NCI-H345 treated with DMSO at 0.1 percent for 48 hours (cell line): Measurements from ENCODE around the gene MCTP2.

Source experiments
- DNase-seq: peaks from one replicate; lab custom pipeline; 2025; ENCODE audit not compliant: unreplicated experiment; lab: John Stamatoyannopoulos, UW

The MCTP2 gene

GRCh38 chr15:94262201-94262600 lies 30.8 kb downstream of the MCTP2 start:
- DNase-seq = no peak

DNA sequence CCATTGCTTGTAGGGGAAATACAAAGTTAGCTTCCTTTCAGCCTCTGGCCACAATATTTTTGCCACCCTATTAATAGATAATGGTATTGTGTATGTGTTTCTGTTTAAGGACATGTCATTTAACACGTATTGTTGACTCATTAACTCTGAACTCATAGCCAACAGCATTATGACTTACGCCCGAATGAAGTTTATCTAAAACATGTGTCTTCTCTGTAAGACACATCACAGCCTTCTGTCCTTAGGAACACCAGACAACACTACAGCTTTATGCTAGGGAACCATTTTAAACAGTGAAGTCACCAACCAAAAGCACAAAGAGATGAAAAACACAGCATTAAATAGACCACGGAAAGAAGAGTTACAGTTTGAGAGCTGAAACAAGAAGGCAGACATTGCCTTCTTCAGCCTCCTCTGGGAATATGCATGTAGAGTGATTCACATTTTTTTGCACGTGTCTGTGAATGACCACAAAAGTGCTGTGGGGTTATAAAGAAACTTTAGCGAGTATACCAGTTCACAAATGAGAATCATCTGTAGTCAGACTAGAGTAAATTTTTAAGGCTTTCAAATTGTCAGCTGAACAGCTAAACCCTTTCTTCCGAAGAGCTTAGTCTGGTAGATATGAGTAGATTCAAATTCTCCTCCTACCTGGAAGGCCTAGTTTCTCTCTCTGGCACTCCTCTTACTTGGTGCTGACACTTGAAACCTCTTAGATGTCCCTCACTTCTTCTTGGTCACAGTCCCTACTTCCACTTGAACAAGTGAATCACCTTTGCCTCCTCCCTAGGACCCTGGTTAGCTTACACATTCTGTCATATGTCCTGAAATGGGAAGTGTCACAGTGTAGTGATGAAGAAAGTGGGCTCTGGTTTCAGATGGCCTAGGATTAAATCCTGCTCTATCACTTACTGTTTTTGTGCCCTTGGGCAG lies 32.2 kb downstream of the MCTP2 start:
- DNase-seq = no peak

- no peak for DNase-seq
These were observed 33.6 kb downstream of the MCTP2 start for GRCh38 chr15:94265009-94265408.

DNA sequence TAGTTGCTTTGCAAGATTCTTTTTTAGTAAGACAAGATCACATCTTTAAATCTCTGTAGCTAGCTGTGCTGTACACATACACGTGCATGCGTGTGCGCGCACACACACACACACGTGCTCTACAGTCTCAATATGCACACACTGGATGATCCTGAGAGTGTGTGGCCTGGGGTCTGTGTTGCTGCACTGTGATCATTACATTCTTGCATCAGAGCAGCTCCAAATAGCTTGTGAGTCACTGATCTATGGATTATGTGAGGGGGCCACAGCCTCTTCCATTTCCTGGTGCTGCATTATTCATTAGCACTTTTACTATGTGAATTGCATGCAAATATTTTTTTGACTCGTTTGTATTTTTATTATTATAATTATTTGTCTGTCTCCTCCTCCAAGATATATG lies 34.6 kb downstream of the MCTP2 start:
- no peak for DNase-seq

DNA sequence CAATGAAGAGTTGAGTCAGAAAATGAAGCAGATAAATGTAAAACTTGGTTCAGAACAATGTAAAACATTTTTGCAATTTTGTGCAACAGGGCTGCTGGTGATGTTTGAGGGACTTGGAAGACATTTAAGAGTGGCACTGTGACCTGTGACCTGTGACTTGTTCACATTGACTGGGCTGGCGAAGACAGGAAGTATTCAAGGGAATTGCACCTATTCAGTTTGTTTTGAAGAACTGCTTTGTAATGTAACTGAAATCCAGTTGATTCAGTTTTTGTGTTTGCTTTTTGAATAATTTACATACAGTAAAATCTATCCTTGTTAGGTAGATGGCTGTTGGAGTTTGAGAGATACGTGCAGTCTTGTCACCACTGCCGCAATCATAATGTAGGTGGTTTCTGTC lies 35.4 kb downstream of the MCTP2 start:
- DNase-seq = no peak

DNA sequence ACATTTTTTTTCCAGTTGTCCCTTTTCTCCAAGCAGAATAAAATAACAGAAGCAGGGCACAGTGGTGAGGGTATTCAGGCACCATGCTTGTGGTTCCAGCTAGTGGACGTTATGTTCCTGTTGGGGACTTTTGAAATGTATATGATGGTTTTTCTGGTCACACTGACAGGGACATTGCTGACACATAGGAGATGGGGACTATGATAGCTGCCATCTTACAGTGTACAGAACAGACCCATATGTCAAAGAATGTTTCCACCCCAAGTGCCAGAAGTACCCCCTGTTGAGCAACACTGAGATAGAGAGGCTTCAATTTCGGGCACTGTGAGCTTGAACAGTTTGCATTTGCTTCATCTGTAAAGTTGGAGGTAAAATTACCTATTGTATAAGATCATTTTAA lies 38.6 kb downstream of the MCTP2 start:
- no peak for DNase-seq

DNA sequence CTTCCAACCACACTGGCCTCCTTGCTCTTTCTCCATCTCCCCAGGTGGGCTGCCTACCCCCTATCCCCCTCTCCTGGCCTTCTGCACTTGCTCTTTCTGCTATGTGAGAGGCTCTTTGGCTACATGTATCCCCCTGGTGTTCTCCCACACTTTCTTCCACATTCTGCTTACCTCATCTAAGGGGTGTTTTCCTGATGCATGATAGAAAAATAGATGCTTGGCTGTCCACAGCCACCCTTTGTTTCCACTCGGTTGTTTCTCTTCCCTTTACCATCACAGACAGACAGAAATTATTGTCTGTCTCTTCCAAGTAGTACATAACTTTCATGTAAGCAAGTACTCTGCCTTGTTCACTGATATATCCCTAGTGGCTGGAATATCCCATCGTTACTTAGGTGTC lies 39.2 kb downstream of the MCTP2 start:
- DNase-seq = no peak

DNA sequence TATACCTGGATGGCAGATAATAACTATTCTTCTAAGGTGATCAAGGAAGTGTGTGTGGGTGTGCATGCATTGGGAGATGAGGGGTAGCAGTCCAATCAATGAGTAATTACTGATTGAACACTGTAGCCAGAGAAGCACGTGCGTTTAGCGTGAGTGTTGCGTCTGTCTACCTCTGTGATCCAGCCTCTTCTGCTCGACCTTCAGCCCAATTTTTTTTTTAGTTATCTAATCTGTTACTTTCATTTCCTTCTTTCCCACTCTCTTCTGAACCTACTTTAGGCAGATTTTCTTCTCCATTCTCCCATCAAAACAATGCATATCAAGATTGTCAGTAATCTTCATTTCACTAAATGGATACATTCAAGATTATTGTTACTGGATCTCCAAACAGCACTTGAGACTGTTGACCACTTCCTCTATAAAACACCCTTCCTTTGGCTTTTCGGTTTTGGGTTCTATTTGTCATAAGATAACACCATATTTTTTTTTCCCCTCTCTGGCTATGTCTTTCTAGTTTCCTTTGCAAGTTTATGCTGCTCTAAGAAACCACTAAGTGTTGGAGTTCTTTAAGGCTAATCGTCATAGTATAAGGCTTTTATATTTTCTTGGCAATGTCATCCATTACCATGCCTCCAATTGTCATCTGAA lies 41.0 kb downstream of the MCTP2 start:
- no peak for DNase-seq

DNA sequence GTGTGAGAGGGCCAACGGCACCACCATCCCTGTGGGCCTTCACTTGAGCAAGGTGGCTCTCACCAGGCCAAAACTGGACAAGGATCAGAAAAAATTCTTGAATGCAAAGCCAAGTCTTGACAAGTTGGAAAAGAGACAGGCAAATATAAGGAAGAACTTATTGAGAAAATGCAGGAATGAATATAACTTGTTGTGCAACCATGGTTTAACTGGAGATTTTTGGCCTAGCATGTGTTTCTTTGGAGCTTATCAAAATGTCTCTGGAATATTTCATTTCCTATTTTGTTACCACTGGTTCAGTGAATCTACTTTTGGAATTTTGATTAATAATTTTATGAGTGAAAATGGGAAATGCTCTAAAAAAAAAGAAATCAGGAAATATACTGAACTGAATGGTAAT lies 42.5 kb downstream of the MCTP2 start:
- DNase-seq = no peak

DNA sequence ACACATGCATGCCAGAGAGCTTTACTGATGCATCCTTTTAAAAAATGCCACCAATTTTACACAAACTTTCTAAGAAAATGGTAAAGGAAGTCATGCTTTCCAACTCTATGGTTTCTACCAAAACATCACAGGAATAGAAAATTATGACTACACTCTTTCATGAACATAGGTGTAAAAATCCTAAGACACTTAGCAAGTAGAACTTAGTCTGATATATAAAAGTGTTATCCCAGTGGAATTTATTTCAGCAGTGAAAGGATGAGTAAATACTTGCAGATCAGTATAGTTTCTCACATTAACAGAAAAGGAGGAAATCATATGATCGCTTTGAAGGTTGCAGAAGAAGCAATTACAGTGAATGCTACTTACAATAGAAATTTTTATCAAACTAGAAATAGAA lies 43.4 kb downstream of the MCTP2 start:
- no peak for DNase-seq

DNA sequence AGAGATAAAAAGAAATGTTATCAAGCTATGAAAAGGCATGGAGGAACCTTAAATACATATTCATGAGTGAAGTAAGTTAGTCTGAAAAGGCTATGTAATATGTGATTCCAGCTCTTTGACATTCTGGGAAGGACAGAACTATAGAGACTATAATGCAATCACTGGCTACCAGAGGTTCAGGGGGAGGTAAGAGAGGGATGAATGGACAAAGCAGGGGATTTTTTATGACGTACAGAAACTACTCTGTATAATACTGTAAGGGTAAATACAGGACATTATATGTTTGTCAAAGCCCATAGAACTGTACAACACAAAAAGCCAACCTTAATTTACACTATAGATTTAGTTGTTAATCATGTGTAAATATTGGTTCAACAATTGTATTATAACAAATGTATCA lies 46.1 kb downstream of the MCTP2 start:
- DNase-seq = no peak

DNA sequence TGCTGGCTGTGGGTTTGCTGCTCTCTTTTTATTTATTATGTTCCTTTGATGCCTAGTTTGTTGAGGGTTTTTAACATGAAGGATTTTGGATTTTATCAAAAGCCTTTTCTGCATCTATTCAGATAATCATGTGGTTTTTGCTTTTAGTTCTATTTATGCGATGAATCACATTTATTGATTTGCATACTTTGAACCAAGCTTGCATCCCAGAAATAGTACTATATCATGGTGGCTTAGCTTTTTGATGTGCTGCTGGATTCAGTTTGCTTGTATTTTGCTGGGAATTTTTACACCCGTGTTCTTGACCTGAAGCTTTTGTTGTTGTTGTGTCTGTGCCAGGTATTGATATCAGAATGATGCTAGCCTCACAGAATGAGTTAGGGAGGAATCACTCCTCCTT lies 48.4 kb downstream of the MCTP2 start:
- DNase-seq = no peak

- no peak for DNase-seq
These were observed 48.9 kb downstream of the MCTP2 start for GRCh38 chr15:94280301-94280700.

- DNase-seq = no peak
These were observed 51.2 kb downstream of the MCTP2 start for GRCh38 chr15:94282269-94283250.

DNA sequence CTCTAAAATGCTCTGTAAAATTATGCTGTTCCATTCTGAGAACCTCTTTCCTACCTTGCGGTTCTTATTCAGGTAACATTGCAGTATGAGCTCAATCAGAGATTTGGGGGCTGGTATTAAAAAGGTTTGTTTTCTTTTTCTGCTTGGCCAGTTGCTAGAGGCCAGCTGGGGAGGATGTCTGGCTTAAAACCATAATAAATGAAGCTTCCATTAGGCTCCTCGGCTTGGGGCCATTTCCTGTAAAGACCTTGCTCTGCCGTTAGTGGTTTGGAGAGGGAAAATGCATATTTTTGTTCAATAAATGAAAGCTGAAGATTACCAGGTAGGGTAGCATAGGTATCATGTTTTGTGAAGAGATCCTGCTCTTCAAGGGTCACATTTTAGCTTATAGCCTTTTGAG lies 55.2 kb downstream of the MCTP2 start:
- DNase-seq = no peak

- no peak for DNase-seq
These were observed 56.5 kb downstream of the MCTP2 start for GRCh38 chr15:94287794-94288246.

DNA sequence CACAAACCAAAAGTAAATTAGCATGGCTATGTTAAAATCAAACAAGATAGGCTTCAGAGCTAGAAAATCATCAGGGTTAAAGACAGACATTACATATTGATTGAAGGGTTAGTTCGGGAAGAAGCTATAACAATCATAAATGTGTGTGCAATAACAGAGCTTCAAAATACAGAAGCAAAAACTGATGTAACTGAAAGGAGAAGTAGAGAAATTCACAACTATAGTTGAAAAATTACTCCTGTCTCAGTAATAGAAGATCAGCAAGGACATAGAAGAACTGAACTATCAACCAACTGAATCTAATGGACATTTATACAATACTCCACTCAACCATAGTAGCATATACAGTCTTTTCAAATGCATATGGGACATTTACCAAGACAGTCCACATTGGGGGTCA lies 59.4 kb downstream of the MCTP2 start:
- DNase-seq = no peak

- DNase-seq = no peak
These were observed 62.3 kb downstream of the MCTP2 start for GRCh38 chr15:94293411-94294402.

DNA sequence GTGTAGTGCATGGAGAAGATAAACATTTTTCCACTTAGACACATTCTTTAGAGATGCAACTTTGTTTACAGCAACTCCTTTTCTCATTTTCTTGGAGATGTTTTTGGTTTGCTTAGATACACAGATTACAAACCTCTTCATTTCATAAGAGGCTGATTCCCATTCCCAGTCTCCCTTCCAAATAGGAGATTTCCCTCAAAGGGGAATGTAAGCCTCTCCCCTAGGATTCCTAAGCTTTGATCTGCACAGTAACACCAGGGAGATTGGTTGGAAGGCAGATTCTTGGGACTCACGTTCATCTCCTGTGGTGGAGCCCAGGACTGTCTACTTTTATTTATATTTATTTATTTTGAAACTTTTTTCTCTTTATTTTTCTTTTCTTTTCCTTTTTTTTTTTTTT lies 63.2 kb downstream of the MCTP2 start:
- DNase-seq = no peak

- no peak for DNase-seq
These were observed 63.9 kb downstream of the MCTP2 start for GRCh38 chr15:94295275-94295674.
